Fibroblast of the aortic adventitia (primary cell): ENCODE measurements around the gene SDK2. TPM values are rescaled to one million over a fixed set of nuclear protein-coding genes. Genes with fewer than 3 reads are reported as not detected.

Source experiments
- DNase-seq: peaks from one replicate; pipeline ENCODE4 v3.0.0-alpha.2; 2010; ENCODE audit warnings: low read depth
- H3K4me3 ChIP-seq: 2 replicates; pipeline ENCODE4 v1.5.1; 2011; ENCODE audit warnings: low read depth, mild to moderate bottlenecking, control low read depth, low read length, moderate library complexity
- total RNA-seq: library from RNA; depleted of rRNA; stranded (reverse); fragments of >200 nt; gene quantifications from 2 replicates; pipeline ENCODE4 v1.2.3, GENCODE V29; 2012; ENCODE audit warnings: low replicate concordance
- TF ChIP-seq, protein P1 (sequence below): IDR thresholded peaks from 2 replicates; pipeline ENCODE4 v1.5.1; 2011; ENCODE audit warnings: mild to moderate bottlenecking, low read length, control low read depth, inconsistent platforms; ENCODE audit not compliant: insufficient read depth

Gene SDK2
- total RNA-seq, 1 donor = not detected

DNA sequence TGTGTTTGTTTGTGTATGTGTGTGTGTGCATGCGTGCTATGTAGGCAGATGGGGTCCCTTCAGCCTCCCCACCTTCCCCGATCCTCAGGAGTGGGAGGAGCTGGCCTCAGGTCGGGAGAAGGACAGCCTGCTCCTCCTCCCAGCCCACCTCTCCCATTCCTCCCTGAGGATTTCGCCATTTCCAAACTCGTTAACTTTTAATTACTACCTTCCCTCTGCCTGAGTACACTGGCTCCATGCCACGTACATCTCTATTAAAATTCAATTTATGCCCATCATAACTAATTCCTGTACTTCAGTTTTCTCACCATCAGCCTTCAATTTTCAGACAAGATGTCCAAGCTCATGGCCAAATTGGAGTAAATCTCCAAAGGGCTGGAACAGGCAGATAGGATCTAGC is 148.6 kb downstream of the SDK2 start:
- TF ChIP-seq, protein P1, sequence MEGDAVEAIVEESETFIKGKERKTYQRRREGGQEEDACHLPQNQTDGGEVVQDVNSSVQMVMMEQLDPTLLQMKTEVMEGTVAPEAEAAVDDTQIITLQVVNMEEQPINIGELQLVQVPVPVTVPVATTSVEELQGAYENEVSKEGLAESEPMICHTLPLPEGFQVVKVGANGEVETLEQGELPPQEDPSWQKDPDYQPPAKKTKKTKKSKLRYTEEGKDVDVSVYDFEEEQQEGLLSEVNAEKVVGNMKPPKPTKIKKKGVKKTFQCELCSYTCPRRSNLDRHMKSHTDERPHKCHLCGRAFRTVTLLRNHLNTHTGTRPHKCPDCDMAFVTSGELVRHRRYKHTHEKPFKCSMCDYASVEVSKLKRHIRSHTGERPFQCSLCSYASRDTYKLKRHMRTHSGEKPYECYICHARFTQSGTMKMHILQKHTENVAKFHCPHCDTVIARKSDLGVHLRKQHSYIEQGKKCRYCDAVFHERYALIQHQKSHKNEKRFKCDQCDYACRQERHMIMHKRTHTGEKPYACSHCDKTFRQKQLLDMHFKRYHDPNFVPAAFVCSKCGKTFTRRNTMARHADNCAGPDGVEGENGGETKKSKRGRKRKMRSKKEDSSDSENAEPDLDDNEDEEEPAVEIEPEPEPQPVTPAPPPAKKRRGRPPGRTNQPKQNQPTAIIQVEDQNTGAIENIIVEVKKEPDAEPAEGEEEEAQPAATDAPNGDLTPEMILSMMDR = no peak
- H3K4me3 ChIP-seq = no peak overlapping the region
- DNase-seq = no peak

DNA sequence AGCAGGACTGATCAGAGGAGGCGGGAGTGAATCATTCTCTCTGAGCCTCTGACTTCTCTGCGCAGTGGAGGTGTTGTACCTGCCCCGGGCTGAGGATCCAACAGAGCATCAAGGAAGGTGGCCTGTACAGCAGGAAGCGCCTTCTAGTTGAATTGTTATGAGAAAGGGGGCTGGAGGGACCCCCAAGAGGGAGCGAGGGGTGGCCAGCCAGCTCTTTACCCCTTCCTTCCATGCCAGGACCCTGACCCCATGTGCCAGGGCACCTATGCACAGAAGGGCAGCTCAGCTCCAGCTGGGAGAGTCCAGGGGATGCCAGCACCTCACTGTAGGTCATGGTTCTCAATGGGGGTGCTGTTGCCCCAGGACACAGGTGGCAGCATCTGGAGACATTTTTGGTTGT is 149.3 kb downstream of the SDK2 start:
- no peak overlapping the region for H3K4me3 ChIP-seq
- TF ChIP-seq, protein P1 = no peak
- no peak for DNase-seq

DNA sequence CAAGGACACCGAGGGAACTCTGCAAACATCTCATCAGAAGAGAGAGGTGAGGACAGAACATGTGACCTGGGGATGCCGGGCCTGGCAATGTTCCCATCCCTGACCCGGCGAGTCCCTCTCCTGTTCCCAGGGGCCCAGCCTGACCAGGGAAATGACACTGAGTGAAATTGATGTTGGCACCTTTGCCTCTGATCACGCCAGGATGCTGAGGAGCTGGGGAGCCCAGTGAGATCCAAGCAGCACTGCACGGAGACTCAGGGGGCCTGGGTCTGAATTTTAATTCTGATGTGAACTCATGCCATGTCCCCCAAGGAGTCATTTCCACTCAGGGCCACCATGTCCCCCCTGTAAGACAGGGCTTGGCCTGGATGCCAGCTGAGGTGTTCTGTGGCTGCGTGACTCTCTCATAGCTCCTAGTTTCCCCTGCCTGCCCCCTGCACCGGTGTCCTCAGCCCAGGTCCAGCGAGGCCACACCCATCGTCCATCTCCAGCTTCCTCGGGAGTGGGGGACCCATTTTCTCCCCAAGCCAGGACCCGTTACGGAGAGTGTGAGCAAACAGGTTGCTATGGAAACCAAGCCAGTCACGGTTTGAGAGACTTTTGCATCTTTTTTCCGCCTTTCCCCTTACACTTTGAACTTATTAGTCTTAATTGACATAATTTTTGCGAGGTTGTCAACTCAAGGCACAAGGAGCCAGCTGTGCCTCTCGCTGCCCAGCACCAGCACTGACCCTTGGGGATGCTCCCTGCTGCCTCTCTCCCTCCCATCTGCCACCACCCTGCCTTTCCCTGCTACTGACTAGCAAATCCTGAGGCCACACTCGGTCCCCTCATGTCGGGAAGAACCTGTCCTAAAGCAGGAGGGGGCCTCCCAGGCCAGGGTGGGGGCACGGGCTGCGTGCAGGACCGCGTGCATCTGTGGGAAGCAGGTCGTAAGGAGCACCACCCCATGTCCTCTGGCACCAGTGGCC is 150.0 kb downstream of the SDK2 start:
- TF ChIP-seq, protein P1 = no peak
- DNase-seq = no peak
- no peak overlapping the region for H3K4me3 ChIP-seq

DNA sequence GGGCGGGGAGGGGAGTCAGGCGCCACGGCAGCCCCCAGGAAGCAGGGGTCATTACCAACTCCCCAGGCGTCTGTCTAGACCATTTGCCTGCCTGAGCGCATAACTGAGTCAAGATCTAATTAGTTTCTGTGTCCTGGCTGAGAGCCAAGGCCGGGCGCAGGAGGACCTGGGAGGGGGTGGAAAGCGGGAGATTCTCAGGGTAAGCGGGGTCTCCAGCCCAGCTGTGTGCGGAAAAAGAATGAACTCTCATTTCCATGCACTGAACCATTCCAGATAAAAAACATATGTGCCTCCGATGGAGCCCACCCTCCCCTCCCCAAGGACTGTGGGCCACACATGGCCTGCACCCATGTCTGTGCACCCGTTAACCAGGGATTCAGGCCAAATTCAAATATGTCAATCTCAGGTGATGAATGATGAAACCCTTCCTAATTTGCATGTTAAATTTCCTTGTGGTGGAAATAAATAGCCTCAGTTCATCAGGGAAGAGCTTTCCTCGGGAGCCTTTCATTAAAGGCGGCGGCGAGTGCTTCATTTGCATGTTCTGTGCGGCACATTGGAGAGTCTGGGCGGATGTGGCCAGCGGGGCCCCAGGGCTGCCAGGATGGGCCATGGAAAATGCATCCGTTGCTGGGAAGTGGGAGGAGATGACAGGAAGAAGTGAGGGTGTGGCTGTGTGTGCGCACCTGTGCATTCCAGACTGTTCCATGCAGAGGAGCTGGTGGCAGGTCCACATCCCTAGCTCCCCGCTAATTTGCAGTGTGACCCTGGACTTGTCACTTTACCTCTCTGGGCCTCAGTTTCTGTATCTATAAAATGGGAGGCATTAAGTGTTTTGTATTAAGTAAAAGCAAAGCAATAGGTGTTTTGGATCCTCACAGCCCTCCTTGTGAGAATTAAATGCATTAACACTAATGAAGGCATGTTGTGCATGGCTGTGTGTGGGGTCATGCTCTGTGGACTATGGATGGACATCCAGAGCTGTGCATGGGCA is 151.1 kb downstream of the SDK2 start:
- no peak overlapping the region for H3K4me3 ChIP-seq
- DNase-seq = no peak
- TF ChIP-seq, protein P1 = no peak

DNA sequence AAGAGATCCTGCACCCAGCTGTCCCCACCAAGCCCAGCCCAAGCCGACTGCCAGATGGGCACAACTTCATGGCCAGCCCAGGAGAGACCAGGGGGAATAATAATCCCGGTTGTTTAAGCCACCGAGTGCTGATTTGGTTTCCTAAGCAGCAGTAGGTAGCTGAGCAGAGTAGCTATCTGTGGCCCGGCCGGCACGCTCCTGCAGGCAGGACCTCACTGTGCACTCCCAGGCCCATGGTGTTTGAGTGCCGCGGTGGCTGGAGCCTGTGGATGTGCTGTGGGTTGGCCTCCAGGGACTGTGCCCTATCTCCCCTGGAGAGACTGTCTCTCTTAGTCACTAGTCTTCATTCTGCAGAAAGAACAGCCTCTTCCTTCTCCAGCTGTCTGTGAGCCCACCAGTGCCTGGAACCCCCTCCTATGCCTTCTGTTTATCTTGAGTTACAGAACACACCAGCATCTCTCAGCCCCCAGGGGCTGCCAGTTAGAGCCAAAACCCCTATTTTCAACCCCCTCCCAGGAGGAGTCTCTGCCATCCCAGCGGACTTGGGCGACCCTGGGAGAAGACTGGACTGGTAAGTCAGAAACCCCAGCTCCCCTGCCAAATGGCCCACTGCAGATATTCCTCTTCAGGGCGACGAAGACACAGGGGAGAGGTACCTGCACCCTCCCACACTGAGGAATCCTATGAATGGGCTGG is 152.0 kb downstream of the SDK2 start:
- TF ChIP-seq, protein P1 = no peak
- H3K4me3 ChIP-seq = no peak overlapping the region
- no peak for DNase-seq

DNA sequence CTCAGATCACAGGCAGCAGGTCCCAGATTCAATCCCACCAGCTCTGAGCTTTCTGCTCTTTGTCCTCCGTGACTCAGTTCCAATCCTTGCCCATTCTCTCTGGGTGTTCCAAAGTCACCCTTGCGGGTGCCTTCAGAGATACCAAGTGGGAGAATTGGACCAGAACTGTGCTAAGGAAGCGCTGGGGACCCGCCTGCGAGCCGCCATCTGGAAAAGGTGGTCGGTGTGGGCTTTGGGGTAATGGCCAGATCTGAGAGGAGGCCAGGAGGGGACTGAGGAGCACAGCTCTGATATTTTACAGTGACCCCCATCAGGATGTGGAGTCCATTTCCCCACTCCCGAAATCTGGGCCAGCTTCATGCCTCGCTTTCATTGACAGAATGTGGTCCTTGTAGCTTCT is 152.6 kb downstream of the SDK2 start:
- TF ChIP-seq, protein P1 = no peak
- no peak overlapping the region for H3K4me3 ChIP-seq
- no peak for DNase-seq
